ENCODE results near the gene LSM2. TPM values are rescaled to one million over a fixed set of nuclear protein-coding genes. Genes with fewer than 3 reads are reported as not detected.

Gene LSM2
- total and polyA plus RNA-seq, 9 of the 15 experiments (the other 6 are each of a cell fraction or from before 2014, with no cell fraction given), result 154 to 407 (median 223) TPM

DNA sequence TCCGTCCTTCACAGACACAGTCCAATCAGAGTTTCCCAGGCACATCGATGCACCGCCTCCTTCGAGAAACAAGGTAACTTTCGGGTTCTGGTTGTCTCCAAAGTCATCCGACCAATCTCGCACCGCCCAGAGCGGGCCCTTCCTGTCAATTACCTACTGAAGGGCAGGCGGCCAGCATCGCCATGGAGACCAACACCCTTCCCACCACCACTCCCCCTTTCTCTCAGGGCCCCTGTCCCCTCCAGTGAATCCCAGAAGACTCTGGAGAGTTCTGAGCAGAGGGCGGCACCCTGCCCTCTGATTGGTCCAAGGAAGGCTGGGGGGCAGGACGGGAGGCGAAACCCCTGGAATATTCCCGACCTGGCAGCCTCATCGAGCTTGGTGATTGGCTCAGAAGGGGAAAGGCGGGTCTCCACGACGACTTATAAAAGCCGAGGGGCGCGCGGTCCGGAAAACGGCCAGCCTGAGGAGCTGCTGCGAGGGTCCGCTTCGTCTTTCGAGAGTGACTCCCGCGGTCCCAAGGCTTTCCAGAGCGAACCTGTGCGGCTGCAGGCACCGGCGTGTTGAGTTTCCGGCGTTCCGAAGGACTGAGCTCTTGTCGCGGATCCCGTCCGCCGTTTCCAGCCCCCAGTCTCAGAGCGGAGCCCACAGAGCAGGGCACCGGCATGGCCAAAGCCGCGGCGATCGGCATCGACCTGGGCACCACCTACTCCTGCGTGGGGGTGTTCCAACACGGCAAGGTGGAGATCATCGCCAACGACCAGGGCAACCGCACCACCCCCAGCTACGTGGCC, 20.7 kb upstream of the LSM2 start, which contains the start of gene HSPA1B (continued):
- TF ChIP-seq ZNF324 (CRISPR knock-in tag; IDR thresholded peaks at IDR 0.05), result peak; percentile 61

DNA sequence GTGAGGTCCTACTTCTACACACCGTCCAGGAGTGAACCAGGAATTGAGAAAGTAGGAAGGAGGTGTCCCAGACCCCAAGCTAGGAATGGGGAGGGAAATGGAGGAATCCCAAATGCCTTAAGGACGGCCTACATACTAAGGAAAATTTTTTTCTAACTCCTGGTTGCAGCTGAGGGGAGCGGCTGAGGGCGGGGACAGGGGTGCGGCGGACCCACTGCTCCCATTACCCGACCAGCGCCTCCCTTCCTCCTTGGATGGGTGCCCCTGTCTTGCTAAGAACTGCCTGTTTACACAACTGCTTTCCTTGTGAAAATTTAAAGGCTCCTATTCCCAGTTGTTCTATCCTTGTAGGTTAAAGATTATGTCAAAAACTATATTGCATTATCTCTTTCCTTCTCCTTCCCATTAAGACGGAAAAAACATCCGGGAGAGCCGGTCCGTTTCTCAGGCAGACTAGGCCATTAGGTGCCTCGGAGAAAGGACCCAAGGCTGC, 20.1 kb upstream of the LSM2 start:
- H3K27me3 ChIP-seq (ENCODE audit: control insufficient read depth in 2 of 2, insufficient read depth in 2 of 2, low read length in 2 of 2), result no peaks in the 10 kb centered on the region
- H3K79me2 ChIP-seq (ENCODE audit: control insufficient read depth, insufficient read depth, low read length), result peaks cover 52% of the 10 kb centered on the region
- ATAC-seq, result peak; percentile 33
- no peaks in the 10 kb centered on the region for H3K9me1 ChIP-seq (ENCODE audit: control insufficient read depth, insufficient read depth, low read length)
- H3K36me3 ChIP-seq (ENCODE audit: control insufficient read depth, insufficient read depth, low read length), result peaks cover 18% of the 10 kb centered on the region; the same call in 2 of the 3 replicates
- H3K9ac ChIP-seq (ENCODE audit: insufficient read depth in 1 of 2, low read depth in 2 of 2, low read length in 2 of 2), result peak overlapping the region; percentile 62 to 70
- intact Hi-C loops (cut with micrococcal nuclease) (loop anchor here (1.0 to 10.0 kb wide), 5 partner anchors 32 to 348 kb away; partner anchors contain the start of genes AGPAT1, ATP6V1G2, DDAH2 and NFKBIL1), in situ Hi-C loops (cut with MboI) (no loop called here)
- ChIA-PET POLR2A (interaction anchor here (0.6 to 6.4 kb wide), 54 partner anchors 9 to 1445 kb away, joined by 3 to 93 read pairs (median 5); partner anchors contain the start of genes ABHD16A, BAG6, C6orf47 and CLIC1), CTCF (ENCODE audit: low intra/inter-chr PET ratio) (no interaction called here)
- peak overlapping the region; percentile 78 for H3K27ac ChIP-seq (ENCODE audit: extremely low read depth, low read depth, low read length)
- no peaks in the 10 kb centered on the region for H3K9me3 ChIP-seq (replicated peaks; ENCODE audit: control insufficient read depth, insufficient read depth, low read depth, low read length)
- H4K20me1 ChIP-seq (replicated peaks; ENCODE audit: control insufficient read depth, insufficient read depth, low read length), result peaks cover 5% of the 10 kb centered on the region; the same call in 1 of the 2 replicates
- H3K4me3 ChIP-seq, result peak overlapping the region; percentile 56
- peaks cover 38 to 43% of the 10 kb centered on the region in 2 experiments for H3K4me1 ChIP-seq (replicated peaks in 1 of 2; ENCODE audit: control insufficient read depth in 2 of 2, insufficient read depth in 2 of 2, low read length in 2 of 2)
- TSS peak; percentile 97 for BruUV-seq (replicated peaks)
- under 1% methylated on average over 13 of the region's 13 CpGs for WGBS (ENCODE audit: insufficient coverage, low coverage, missing lambda C conversion rate)
- no peak for FAIRE-seq
- H2AFZ ChIP-seq (ENCODE audit: low read depth, low read length), result peak overlapping the region; percentile 87
- H3K4me2 ChIP-seq (ENCODE audit: insufficient read depth, low read length), result peak overlapping the region; percentile 90
- DNase-seq (ENCODE audit: extremely low read depth in 1 of 4, low spot score in 3 of 4), result peak; percentile 77 to 91 (median 84)
- TF ChIP-seq HDAC2 (IDR thresholded peaks at IDR 0.05) (peak; percentile 81; the same call in 1 of the 2 replicates), RBM15 (IDR thresholded peaks at IDR 0.05; ENCODE audit: insufficient read depth, low read length) (no peak), FOXA3 (CRISPR knock-in tag; conservative IDR thresholded peaks at IDR 0.05 in 1 of 2, IDR thresholded peaks at IDR 0.05 in 1 of 2) (peak; percentile 91 to 93; a peak in 3 of 4 replicates), FOXP1 (CRISPR knock-in tag; IDR thresholded peaks at IDR 0.05) (peak; percentile 62), ZNF174 (CRISPR knock-in tag; IDR thresholded peaks at IDR 0.05) (peak; percentile 85; the same call in 1 of the 2 replicates), ZNF444 (CRISPR knock-in tag; IDR thresholded peaks at IDR 0.05) (peak; percentile 81), HEY1 (CRISPR knock-in tag; IDR thresholded peaks at IDR 0.05; ENCODE audit: borderline replicate concordance) (peak; percentile 72), FOS (IDR thresholded peaks at IDR 0.05; ENCODE audit: extremely low read depth, insufficient read length) (no peak), ZNF197 (CRISPR knock-in tag; IDR thresholded peaks at IDR 0.05; ENCODE audit: low read depth) (no peak), ZNF384 (IDR thresholded peaks at IDR 0.05; ENCODE audit: low read depth, low read length) (peak; percentile 69), MAFF (IDR thresholded peaks at IDR 0.05; ENCODE audit: low read length) (peak; percentile 52)
- TF ChIP-seq, protein P1, sequence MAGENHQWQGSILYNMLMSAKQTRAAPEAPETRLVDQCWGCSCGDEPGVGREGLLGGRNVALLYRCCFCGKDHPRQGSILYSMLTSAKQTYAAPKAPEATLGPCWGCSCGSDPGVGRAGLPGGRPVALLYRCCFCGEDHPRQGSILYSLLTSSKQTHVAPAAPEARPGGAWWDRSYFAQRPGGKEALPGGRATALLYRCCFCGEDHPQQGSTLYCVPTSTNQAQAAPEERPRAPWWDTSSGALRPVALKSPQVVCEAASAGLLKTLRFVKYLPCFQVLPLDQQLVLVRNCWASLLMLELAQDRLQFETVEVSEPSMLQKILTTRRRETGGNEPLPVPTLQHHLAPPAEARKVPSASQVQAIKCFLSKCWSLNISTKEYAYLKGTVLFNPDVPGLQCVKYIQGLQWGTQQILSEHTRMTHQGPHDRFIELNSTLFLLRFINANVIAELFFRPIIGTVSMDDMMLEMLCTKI (IDR thresholded peaks at IDR 0.05; ENCODE audit: partially characterized antibody), result no peak
- TF ChIP-seq, protein P2, sequence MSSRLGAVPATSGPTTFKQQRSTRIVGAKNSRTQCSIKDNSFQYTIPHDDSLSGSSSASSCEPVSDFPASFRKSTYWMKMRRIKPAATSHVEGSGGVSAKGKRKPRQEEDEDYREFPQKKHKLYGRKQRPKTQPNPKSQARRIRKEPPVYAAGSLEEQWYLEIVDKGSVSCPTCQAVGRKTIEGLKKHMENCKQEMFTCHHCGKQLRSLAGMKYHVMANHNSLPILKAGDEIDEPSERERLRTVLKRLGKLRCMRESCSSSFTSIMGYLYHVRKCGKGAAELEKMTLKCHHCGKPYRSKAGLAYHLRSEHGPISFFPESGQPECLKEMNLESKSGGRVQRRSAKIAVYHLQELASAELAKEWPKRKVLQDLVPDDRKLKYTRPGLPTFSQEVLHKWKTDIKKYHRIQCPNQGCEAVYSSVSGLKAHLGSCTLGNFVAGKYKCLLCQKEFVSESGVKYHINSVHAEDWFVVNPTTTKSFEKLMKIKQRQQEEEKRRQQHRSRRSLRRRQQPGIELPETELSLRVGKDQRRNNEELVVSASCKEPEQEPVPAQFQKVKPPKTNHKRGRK (tag; IDR thresholded peaks at IDR 0.05), result no peak
- TF ChIP-seq, protein P3, sequence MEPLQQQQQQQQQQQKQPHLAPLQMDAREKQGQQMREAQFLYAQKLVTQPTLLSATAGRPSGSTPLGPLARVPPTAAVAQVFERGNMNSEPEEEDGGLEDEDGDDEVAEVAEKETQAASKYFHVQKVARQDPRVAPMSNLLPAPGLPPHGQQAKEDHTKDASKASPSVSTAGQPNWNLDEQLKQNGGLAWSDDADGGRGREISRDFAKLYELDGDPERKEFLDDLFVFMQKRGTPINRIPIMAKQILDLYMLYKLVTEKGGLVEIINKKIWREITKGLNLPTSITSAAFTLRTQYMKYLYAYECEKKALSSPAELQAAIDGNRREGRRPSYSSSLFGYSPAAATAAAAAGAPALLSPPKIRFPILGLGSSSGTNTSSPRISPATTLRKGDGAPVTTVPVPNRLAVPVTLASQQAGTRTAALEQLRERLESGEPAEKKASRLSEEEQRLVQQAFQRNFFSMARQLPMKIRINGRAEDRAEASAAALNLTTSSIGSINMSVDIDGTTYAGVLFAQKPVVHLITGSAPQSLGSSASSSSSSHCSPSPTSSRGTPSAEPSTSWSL (CRISPR knock-in tag; IDR thresholded peaks at IDR 0.05; ENCODE audit: borderline replicate concordance), result no peak
